Gastroesophageal sphincter (tissue), 4 donors: ENCODE results near the gene ZCCHC14. TPM values are rescaled to one million over a fixed set of nuclear protein-coding genes. Genes with fewer than 3 reads are reported as not detected.
A peak's percentile ranks its signal among the peaks of the same experiment; 100 is the strongest.
"Not testable (repeated sequence)": the region's sequence is repeated elsewhere in the genome, so short reads cannot be mapped to it uniquely, and the experiment has no call there.

Experiments used
- ATAC-seq: fragments of 150-250 bp; one replicate; pipeline ENCODE4 v1.9.1; 2016; ENCODE audit warnings: mild to moderate bottlenecking, moderate library complexity
- H3K27ac ChIP-seq, 4 donors: fragments of 200-600 bp; sonication (generic) in 3 of 4; 1 replicate in 3 of 4; 2 replicates in 1 of 4; pipeline ENCODE4 v1.5.1; 2016 to 2019
- H3K27me3 ChIP-seq: fragments of 200-600 bp; sonication (generic); one replicate; pipeline ENCODE4 v1.5.1; 2019
- H3K36me3 ChIP-seq, 2 donors: fragments of 200-600 bp; sonication (generic); one replicate each; pipeline ENCODE4 v1.5.1; 2019; ENCODE audit warnings: control low read depth in 1 of 2
- H3K4me1 ChIP-seq, 3 donors: fragments of 200-600 bp; sonication (generic); 1 replicate in 2 of 3; 2 replicates in 1 of 3; pipeline ENCODE4 v1.5.1; 2016 to 2019; ENCODE audit warnings: control low read depth in 2 of 3
- H3K4me3 ChIP-seq, 2 donors: fragments of 200-600 bp; sonication (generic); one replicate each; pipeline ENCODE4 v1.5.1; 2019; ENCODE audit warnings: mild to moderate bottlenecking in 1 of 2, moderate library complexity in 1 of 2
- H3K9me3 ChIP-seq, 3 donors: fragments of 200-600 bp; sonication (generic); one replicate each; pipeline ENCODE4 v1.5.1; 2017 to 2019; ENCODE audit warnings: control low read depth in 2 of 3
- EP300 ChIP-seq: sonication (generic); formaldehyde crosslinking; IDR thresholded peaks from one replicate; pipeline ENCODE4 v1.6.1; 2017; ENCODE audit warnings: antibody characterized with exemption, mild to moderate bottlenecking
- POLR2A ChIP-seq, 2 donors: fragments of 450-650 bp; IDR thresholded peaks; one replicate each; pipeline ENCODE4 v1.6.1; 2017; ENCODE audit warnings: antibody characterized with exemption in 2 of 2, mild to moderate bottlenecking in 2 of 2, moderate library complexity in 1 of 2
- POLR2AphosphoS5 ChIP-seq: sonication (generic); formaldehyde crosslinking; IDR thresholded peaks from one replicate; pipeline ENCODE4 v1.6.1; 2017; ENCODE audit warnings: antibody characterized with exemption
- WGBS, 2 donors: methylation state at CpG; one replicate each; pipeline ENCODE4 v1.1.5; 2018; ENCODE audit warnings: low coverage in 1 of 2; 5-methylcytosine and 5-hydroxymethylcytosine counted together
- total RNA-seq, 4 donors: library from RNA; depleted of rRNA; stranded (reverse); fragments of >200 nt; gene quantifications; one replicate each; pipeline ENCODE4 v1.1.0, GENCODE V29; 2016
- TF ChIP-seq, protein P1 (sequence below), 4 experiments: fragments of 200-600 bp in 2 of 4; fragments of 450-650 bp in 2 of 4; sonication (generic) in 1 of 4; IDR thresholded peaks; one replicate each; pipeline ENCODE4 v1.5.1; 2017 to 2019; ENCODE audit warnings: antibody characterized with exemption in 4 of 4, mild to moderate bottlenecking in 2 of 4, moderate library complexity in 2 of 4

Gene ZCCHC14
- total RNA-seq, 4 donors from 2014 or later = 15.5 to 24.9 (median 19.9) TPM

GRCh38 chr16:87489434-87490045 lies 3.3 kb downstream of the ZCCHC14 start:
- 14 to 27% methylated on average over 1 to 2 of the region's 6 CpGs for WGBS, 2 donors
- no peaks in the 10 kb centered on the region for H3K9me3 ChIP-seq
- H3K4me1 ChIP-seq = peaks cover 0 to 81% (median 36%) of the 10 kb centered on the region in 3 donors
- H3K27me3 ChIP-seq = no peaks in the 10 kb centered on the region
- no peak for ATAC-seq
- peak overlapping the region in 2 of 4 donors; percentile 70 to 72 for H3K27ac ChIP-seq
- H3K4me3 ChIP-seq = peak overlapping the region in 1 of 2 donors; percentile 59
- TF ChIP-seq, protein P1, sequence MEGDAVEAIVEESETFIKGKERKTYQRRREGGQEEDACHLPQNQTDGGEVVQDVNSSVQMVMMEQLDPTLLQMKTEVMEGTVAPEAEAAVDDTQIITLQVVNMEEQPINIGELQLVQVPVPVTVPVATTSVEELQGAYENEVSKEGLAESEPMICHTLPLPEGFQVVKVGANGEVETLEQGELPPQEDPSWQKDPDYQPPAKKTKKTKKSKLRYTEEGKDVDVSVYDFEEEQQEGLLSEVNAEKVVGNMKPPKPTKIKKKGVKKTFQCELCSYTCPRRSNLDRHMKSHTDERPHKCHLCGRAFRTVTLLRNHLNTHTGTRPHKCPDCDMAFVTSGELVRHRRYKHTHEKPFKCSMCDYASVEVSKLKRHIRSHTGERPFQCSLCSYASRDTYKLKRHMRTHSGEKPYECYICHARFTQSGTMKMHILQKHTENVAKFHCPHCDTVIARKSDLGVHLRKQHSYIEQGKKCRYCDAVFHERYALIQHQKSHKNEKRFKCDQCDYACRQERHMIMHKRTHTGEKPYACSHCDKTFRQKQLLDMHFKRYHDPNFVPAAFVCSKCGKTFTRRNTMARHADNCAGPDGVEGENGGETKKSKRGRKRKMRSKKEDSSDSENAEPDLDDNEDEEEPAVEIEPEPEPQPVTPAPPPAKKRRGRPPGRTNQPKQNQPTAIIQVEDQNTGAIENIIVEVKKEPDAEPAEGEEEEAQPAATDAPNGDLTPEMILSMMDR (IDR thresholded peaks at IDR 0.05) = no peak
- no peak for TF ChIP-seq POLR2AphosphoS5
- no peak for TF ChIP-seq POLR2A (IDR thresholded peaks at IDR 0.05)
- TF ChIP-seq EP300 = no peak
- H3K36me3 ChIP-seq = no peaks in the 10 kb centered on the region

DNA sequence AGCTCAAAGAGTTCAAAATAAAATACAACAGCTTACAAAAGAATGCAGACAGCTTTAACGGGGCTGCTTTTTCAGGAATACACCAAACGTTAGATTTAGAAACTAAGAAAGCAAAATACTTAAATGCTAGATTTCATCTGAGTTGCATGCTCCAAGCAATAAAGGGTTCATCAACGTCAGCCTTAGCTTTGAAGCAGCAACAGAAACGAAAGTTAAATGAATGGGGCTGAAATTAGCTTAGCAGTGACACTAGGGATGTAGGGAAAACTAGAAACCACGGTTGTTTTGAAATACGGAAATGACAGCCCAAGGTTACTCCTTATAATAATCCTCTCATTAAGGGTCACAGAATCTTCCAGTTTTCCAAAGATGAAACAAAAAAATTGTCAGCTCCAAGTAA lies 3.9 kb downstream of the ZCCHC14 start:
- H3K36me3 ChIP-seq, H3K27me3 ChIP-seq, H3K9me3 ChIP-seq, ATAC-seq: not testable (repeated sequence)
- H3K4me3 ChIP-seq = peak overlapping the region in 1 of 2 donors; percentile 59
- 0 to 24% methylated on average over 2 to 4 of the region's 6 CpGs for WGBS, 2 donors
- peaks cover 0 to 87% (median 39%) of the 10 kb centered on the region in 3 donors for H3K4me1 ChIP-seq
- peak overlapping the region in 2 of 4 donors; percentile 17 to 70 for H3K27ac ChIP-seq

- H3K36me3 ChIP-seq = no peaks in the 10 kb centered on the region
- no peaks in the 10 kb centered on the region for H3K9me3 ChIP-seq
- H3K4me1 ChIP-seq = peaks cover 0 to 94% (median 39%) of the 10 kb centered on the region in 3 donors
- ATAC-seq = peak; percentile 35
- TF ChIP-seq, protein P1 (IDR thresholded peaks at IDR 0.05) = no peak
- no peak for TF ChIP-seq EP300
- no peak for TF ChIP-seq POLR2AphosphoS5
- WGBS, 2 donors = 28 to 50% methylated on average over 2 to 13 of the region's 24 CpGs
- no peaks in the 10 kb centered on the region for H3K27me3 ChIP-seq
- H3K27ac ChIP-seq = peak overlapping the region in 3 of 4 donors; percentile 21 to 73 (median 68)
- no peak overlapping the region for H3K4me3 ChIP-seq
Observed at GRCh38 chr16:87487361-87487924, 5.4 kb downstream of the ZCCHC14 start.

DNA sequence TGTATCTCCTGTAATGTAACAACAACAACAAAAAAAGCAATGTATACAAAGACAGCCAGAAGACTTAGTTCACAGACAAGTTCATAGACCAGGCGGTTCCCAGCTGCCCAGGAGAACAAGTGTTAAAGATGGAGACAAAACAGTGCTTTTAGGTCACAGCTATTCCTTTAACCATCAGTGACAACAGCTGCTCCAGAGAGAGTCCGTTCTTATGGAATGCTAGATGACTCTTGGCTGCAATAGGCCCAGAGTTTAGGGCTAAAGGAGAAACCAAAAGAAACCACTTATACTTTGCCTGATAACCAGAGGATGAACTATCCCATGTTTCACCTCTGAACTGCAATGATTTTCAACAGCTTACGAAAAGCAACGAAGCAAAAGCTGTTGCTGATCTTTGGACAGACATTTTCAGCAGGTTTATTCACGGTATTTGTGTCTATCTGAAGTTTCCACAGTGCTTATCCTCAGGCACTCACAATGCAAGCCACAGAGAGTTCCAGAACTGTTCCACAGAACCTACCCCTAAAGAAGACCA lies 6.0 kb downstream of the ZCCHC14 start:
- H3K27ac ChIP-seq = peak overlapping the region in 3 of 4 donors; percentile 21 to 73 (median 68)
- no peak for ATAC-seq
- TF ChIP-seq POLR2A (IDR thresholded peaks at IDR 0.05) = no peak
- TF ChIP-seq, protein P1 (IDR thresholded peaks at IDR 0.05) = no peak
- TF ChIP-seq POLR2AphosphoS5 = no peak
- no peak for TF ChIP-seq EP300
- 13 to 41% methylated on average over 5 of the region's 5 CpGs for WGBS, 2 donors
- H3K36me3 ChIP-seq = no peaks in the 10 kb centered on the region
- no peaks in the 10 kb centered on the region for H3K27me3 ChIP-seq
- H3K4me3 ChIP-seq = no peak overlapping the region
- peaks cover 0 to 99% (median 39%) of the 10 kb centered on the region in 3 donors for H3K4me1 ChIP-seq
- H3K9me3 ChIP-seq = no peaks in the 10 kb centered on the region

DNA sequence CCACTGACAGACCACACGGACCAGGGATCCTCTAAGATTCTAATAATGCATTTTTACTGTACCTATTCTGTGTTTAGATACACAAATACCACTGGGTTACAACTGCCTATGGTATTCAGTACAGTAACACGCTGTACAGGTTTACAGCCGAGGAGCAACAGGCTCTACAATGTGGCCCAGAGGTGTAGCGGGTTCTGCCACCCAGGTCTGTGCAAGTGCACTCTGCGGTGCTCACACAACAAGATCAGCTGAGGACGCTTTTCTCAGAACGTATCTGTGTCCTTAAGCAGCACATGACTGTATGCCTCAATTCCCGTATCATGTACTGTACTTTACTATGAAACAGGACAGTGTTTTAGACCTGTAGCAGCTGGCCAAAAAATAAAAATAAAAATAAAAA lies 6.5 kb downstream of the ZCCHC14 start:
- H3K4me1 ChIP-seq = peaks cover 0 to 97% (median 39%) of the 10 kb centered on the region in 3 donors
- H3K36me3 ChIP-seq = no peaks in the 10 kb centered on the region
- ATAC-seq = no peak
- H3K27me3 ChIP-seq = no peaks in the 10 kb centered on the region
- no peaks in the 10 kb centered on the region for H3K9me3 ChIP-seq
- no peak overlapping the region for H3K4me3 ChIP-seq
- TF ChIP-seq POLR2AphosphoS5 (no peak), POLR2A (IDR thresholded peaks at IDR 0.05) (no peak), EP300 (no peak)
- TF ChIP-seq, protein P1 (IDR thresholded peaks at IDR 0.05) = no peak
- whole genome bisulfite sequencing, 2 donors = 18 to 67% methylated on average over 1 to 6 of the region's 8 CpGs
- H3K27ac ChIP-seq = peak overlapping the region in 3 of 4 donors; percentile 64 to 73 (median 68)

- H3K9me3 ChIP-seq, H3K36me3 ChIP-seq, ATAC-seq, H3K4me3 ChIP-seq, H3K27me3 ChIP-seq: not testable (repeated sequence)
- peak overlapping the region; percentile 22 to 73 (median 66) for H3K27ac ChIP-seq
- WGBS, 2 donors = 68 to 87% methylated on average over 4 of the region's 4 CpGs
- peaks cover 0 to 97% (median 43%) of the 10 kb centered on the region in 3 donors for H3K4me1 ChIP-seq
Observed at GRCh38 chr16:87485792-87486191, 7.0 kb downstream of the ZCCHC14 start.
